SU-DHL-6 (cell line): ENCODE data around the gene SMAD7.

Experiments used
- H2AFZ ChIP-seq: fragments of 200-600 bp; sonication (generic); 2 replicates; pipeline ENCODE4 v1.6.1; 2014; ENCODE audit warnings: low read depth, mild to moderate bottlenecking, moderate library complexity, mixed read lengths, antibody characterized with exemption, low read length; ENCODE audit not compliant: severe bottlenecking
- H3F3A ChIP-seq: fragments of 200-600 bp; shearing (Covaris generic); 2 replicates; pipeline ENCODE4 v1.6.0; 2016; ENCODE audit warnings: antibody characterized with exemption, mild to moderate bottlenecking; ENCODE audit not compliant: insufficient read depth
- H3K27ac ChIP-seq: fragments of 200-600 bp; sonication (generic); 2 replicates; pipeline ENCODE4 v1.5.1; 2016; ENCODE audit warnings: low read depth, mild to moderate bottlenecking, low read length, moderate library complexity, mixed read lengths
- H3K27me3 ChIP-seq: fragments of 200-600 bp; sonication (generic), shearing (Covaris generic); 2 replicates; pipeline ENCODE4 v1.6.0; 2014; ENCODE audit warnings: mild to moderate bottlenecking, low read length
- H3K36me3 ChIP-seq: fragments of 200-600 bp; sonication (generic); 2 replicates; pipeline ENCODE4 v1.6.1; 2014; ENCODE audit warnings: mild to moderate bottlenecking, low read length, mixed read lengths
- H3K4me2 ChIP-seq: fragments of 300-600, 200-600 bp; shearing (Covaris generic), sonication (generic); 2 replicates; pipeline ENCODE4 v1.6.0; 2014; ENCODE audit warnings: low read length, low read depth, mild to moderate bottlenecking; ENCODE audit not compliant: poor library complexity, severe bottlenecking
- H3K4me3 ChIP-seq: fragments of 200-600 bp; sonication (generic); 2 replicates; pipeline ENCODE4 v1.5.1; 2014; ENCODE audit warnings: antibody characterized with exemption, low read length, mild to moderate bottlenecking, mixed read lengths; ENCODE audit not compliant: insufficient read depth, poor library complexity, severe bottlenecking
- H3K79me2 ChIP-seq: fragments of 200-600 bp; sonication (generic); 2 replicates; pipeline ENCODE4 v1.6.1; 2014; ENCODE audit warnings: mild to moderate bottlenecking, low read length, moderate library complexity; ENCODE audit not compliant: insufficient read depth
- H3K9ac ChIP-seq: fragments of 200-600 bp; sonication (generic); 2 replicates; pipeline ENCODE4 v1.7.0; 2014; ENCODE audit warnings: mild to moderate bottlenecking, low read length
- H3K9me2 ChIP-seq: fragments of 200-600 bp; sonication (generic); replicated peaks from 2 replicates; pipeline ENCODE4 v1.6.1; 2014; ENCODE audit warnings: low read length; ENCODE audit not compliant: insufficient read depth
- H3K9me3 ChIP-seq: fragments of 200-600 bp; sonication (generic); 2 replicates; pipeline ENCODE4 v1.6.1; 2014; ENCODE audit warnings: low read length, mixed read lengths; ENCODE audit not compliant: insufficient read depth
- H4K20me1 ChIP-seq: fragments of 200-600 bp; sonication (generic); 2 replicates; pipeline ENCODE4 v1.6.1; 2014; ENCODE audit warnings: low read depth, mild to moderate bottlenecking, antibody characterized with exemption, low read length, moderate library complexity, mixed read lengths
- EZH2phosphoT487 ChIP-seq: fragments of 200-600 bp; sonication (generic), shearing (Covaris generic); conservative IDR thresholded peaks from 2 replicates; pipeline ENCODE4 v1.6.1; 2018; ENCODE audit warnings: mild to moderate bottlenecking, antibody characterized with exemption, low read length, moderate library complexity, mixed read lengths
- TF ChIP-seq, protein P1 (sequence below): fragments of 200-600 bp; sonication (generic); IDR thresholded peaks from one replicate; pipeline ENCODE4 v1.5.1; 2017; ENCODE audit warnings: antibody characterized with exemption, mild to moderate bottlenecking, low read length, moderate library complexity; ENCODE audit not compliant: insufficient read depth, poor library complexity, severe bottlenecking

SMAD7 gene

GRCh38 chr18:48929941-48930713 lies 20.6 kb downstream of the SMAD7 start:
- Histone ChIP-seq H3K27me3 (no peaks in the 10 kb centered on the region), H2AFZ (no peak overlapping the region), H3F3A (0 out of 2 replicates have a peak, but pooled peaks cover 5% of the 10 kb centered on the region), H3K4me3 (no peak overlapping the region), H3K9me3 (no peaks in the 10 kb centered on the region), H3K4me2 (no peak overlapping the region), H3K79me2 (peaks cover 3% of the 10 kb centered on the region; the same call in 1 of the 2 replicates), H3K9ac (no peak overlapping the region), H3K27ac (no peak overlapping the region), H3K36me3 (no peaks in the 10 kb centered on the region), H3K9me2 (no peaks in the 10 kb centered on the region), H4K20me1 (no peaks in the 10 kb centered on the region)
- TF ChIP-seq EZH2phosphoT487 = no peak
- TF ChIP-seq, protein P1, sequence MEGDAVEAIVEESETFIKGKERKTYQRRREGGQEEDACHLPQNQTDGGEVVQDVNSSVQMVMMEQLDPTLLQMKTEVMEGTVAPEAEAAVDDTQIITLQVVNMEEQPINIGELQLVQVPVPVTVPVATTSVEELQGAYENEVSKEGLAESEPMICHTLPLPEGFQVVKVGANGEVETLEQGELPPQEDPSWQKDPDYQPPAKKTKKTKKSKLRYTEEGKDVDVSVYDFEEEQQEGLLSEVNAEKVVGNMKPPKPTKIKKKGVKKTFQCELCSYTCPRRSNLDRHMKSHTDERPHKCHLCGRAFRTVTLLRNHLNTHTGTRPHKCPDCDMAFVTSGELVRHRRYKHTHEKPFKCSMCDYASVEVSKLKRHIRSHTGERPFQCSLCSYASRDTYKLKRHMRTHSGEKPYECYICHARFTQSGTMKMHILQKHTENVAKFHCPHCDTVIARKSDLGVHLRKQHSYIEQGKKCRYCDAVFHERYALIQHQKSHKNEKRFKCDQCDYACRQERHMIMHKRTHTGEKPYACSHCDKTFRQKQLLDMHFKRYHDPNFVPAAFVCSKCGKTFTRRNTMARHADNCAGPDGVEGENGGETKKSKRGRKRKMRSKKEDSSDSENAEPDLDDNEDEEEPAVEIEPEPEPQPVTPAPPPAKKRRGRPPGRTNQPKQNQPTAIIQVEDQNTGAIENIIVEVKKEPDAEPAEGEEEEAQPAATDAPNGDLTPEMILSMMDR = no peak

DNA sequence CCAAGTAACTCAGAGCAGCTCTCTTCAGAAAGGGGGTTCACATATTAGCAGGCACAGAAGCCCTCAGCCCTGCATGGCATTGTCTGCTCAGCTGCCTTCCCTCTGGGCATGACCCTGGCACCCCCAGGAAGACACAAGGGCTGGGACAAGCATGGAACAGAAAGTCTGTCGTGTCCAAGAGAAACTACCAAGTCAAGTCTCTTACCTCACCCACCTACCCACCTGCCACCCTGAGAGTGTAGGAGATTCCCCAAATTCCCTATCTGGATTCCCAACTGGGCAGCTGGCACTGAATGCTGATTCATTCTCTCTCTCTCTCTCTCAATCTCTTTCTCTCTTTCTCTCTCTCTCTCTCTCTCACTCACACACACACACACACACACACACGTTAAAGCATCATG lies 21.6 kb downstream of the SMAD7 start:
- H3K36me3 ChIP-seq = no peaks in the 10 kb centered on the region
- no peak for TF ChIP-seq EZH2phosphoT487
- TF ChIP-seq, protein P1 = no peak
- peak overlapping the region; percentile 58 for H3K9ac ChIP-seq
- peak overlapping the region; percentile 76 for H3K4me2 ChIP-seq
- no peak overlapping the region for H2AFZ ChIP-seq
- H3K27me3 ChIP-seq = no peaks in the 10 kb centered on the region
- H3K27ac ChIP-seq = peak overlapping the region; percentile 79
- no peaks in the 10 kb centered on the region for H3K9me3 ChIP-seq
- H3K9me2 ChIP-seq = no peaks in the 10 kb centered on the region
- no peaks in the 10 kb centered on the region for H3F3A ChIP-seq
- no peaks in the 10 kb centered on the region for H4K20me1 ChIP-seq
- H3K4me3 ChIP-seq = peak overlapping the region; percentile 23
- H3K79me2 ChIP-seq = peaks cover 3% of the 10 kb centered on the region; the same call in 1 of the 2 replicates

- Histone ChIP-seq H3K9me2 (no peaks in the 10 kb centered on the region), H4K20me1 (no peaks in the 10 kb centered on the region), H3K9me3 (no peaks in the 10 kb centered on the region), H3K9ac (peak overlapping the region; percentile 58), H3K79me2 (peaks cover 3% of the 10 kb centered on the region; the same call in 1 of the 2 replicates), H3K27ac (peak overlapping the region; percentile 79), H3K4me2 (peak overlapping the region; percentile 76), H3K4me3 (peak overlapping the region; percentile 41), H3F3A (no peaks in the 10 kb centered on the region), H3K27me3 (no peaks in the 10 kb centered on the region), H2AFZ (peak overlapping the region; percentile 67), H3K36me3 (no peaks in the 10 kb centered on the region)
- TF ChIP-seq EZH2phosphoT487 = no peak
- TF ChIP-seq, protein P1 = no peak
Observed at GRCh38 chr18:48928787-48929186, 22.0 kb downstream of the SMAD7 start.
